HCT116 (cell line): ENCODE results near the gene TYK2. TPM values are rescaled to one million over a fixed set of nuclear protein-coding genes. Genes with fewer than 3 reads are reported as not detected.

ENCODE experiments used
- ATAC-seq: fragments of 200-7000 bp; cut with Tn5 transposase; 2 replicates; pipeline ENCODE4 v1.9.1; 2020; ENCODE audit warnings: mild to moderate bottlenecking, moderate library complexity
- BruUV-seq: library from RNA; stranded (reverse); fragments of 400-500 nt; replicated peaks from 2 replicates; lab custom pipeline; 2021; lab: Mats Ljungman, UMichigan
- CTCF ChIA-PET: fragments of 300-600 bp; sonication (Branson Sonifier 250); formaldehyde crosslinking; loops from one replicate; lab custom pipeline; 2021; ENCODE audit warnings: antibody characterized with exemption; lab: Charles Lee
- POLR2A ChIA-PET: fragments of 300-600, 350-600 bp; sonication (Branson Sonifier 250); formaldehyde crosslinking; loops from one replicate; lab custom pipeline; 2021; ENCODE audit warnings: antibody characterized with exemption; lab: Charles Lee
- RAD21 ChIA-PET, 2 experiments: fragments of 300-600 bp; sonication (Branson Sonifier 250); formaldehyde crosslinking; loops; one replicate each; lab custom pipeline; 2023; ENCODE audit warnings: low total read pairs in 2 of 2; ENCODE audit not compliant: uncharacterized antibody in 2 of 2, unreplicated experiment in 2 of 2, low non-redundant PET in 1 of 2; lab: Charles Lee
- DNase-seq: peaks from one replicate; pipeline ENCODE4 v3.0.0-alpha.2; 2010; ENCODE audit warnings: low read depth, low spot score
- H2AFZ ChIP-seq: fragments of 200-600 bp; shearing (Covaris generic), sonication (generic); 2 replicates; pipeline ENCODE4 v1.6.1; 2017; ENCODE audit warnings: low read depth, mixed run types, mixed read lengths, antibody characterized with exemption, low read length; ENCODE audit not compliant: poor library complexity, severe bottlenecking
- H3K27ac ChIP-seq: 2 replicates; pipeline ENCODE4 v1.5.1; 2012; ENCODE audit warnings: low read depth, low read length
- H3K27me3 ChIP-seq: fragments of 200-600 bp; sonication (generic); 2 replicates; pipeline ENCODE4 v1.6.1; 2016; ENCODE audit warnings: mixed run types, low read length, mixed read lengths; ENCODE audit not compliant: insufficient read depth
- H3K36me3 ChIP-seq, 2 experiments: fragments of 200-500 bp in 1 of 2; fragments of 200-600 bp in 1 of 2; sonication (Bioruptor generic) in 1 of 2; sonication (generic) in 1 of 2; 2 replicates each; pipeline versions ENCODE4 v1.5.1 to v1.6.1; 2014 to 2016; ENCODE audit warnings: low read length in 2 of 2, inconsistent platforms in 1 of 2, mixed read lengths in 1 of 2, mixed run types in 1 of 2; ENCODE audit not compliant: insufficient read depth in 2 of 2, control insufficient read depth in 1 of 2
- H3K4me1 ChIP-seq, 2 experiments: fragments of 200-600 bp in 1 of 2; sonication (generic) in 1 of 2; 2 replicates each; pipeline versions ENCODE4 v1.5.1 to v1.6.1; 2012 to 2017; ENCODE audit warnings: low read length in 2 of 2, inconsistent platforms in 1 of 2, mild to moderate bottlenecking in 1 of 2, mixed read lengths in 1 of 2, mixed run types in 1 of 2, moderate library complexity in 1 of 2; ENCODE audit not compliant: insufficient read depth in 2 of 2, control insufficient read depth in 1 of 2
- H3K4me2 ChIP-seq: fragments of 200-600 bp; sonication (generic); 2 replicates; pipeline ENCODE4 v1.6.1; 2017; ENCODE audit warnings: mixed run types, low read length, mixed read lengths
- H3K4me3 ChIP-seq, 2 experiments: fragments of 200-600 bp in 1 of 2; sonication (generic) in 1 of 2; replicated peaks in 1 of 2; 2 replicates each; pipeline ENCODE4 v1.5.1; 2011 to 2016; ENCODE audit warnings: low read length in 2 of 2, control low read depth in 1 of 2, low read depth in 1 of 2, mild to moderate bottlenecking in 1 of 2, mixed read lengths in 1 of 2, mixed run types in 1 of 2
- H3K79me2 ChIP-seq: fragments of 200-600 bp; sonication (generic); 2 replicates; pipeline ENCODE4 v1.6.1; 2017; ENCODE audit warnings: mild to moderate bottlenecking, mixed run types, low read length, moderate library complexity, mixed read lengths; ENCODE audit not compliant: insufficient read depth
- H3K9ac ChIP-seq: fragments of 200-600 bp; sonication (generic); 2 replicates; pipeline ENCODE4 v1.6.1; 2016; ENCODE audit warnings: low read length, mixed read lengths
- H3K9me2 ChIP-seq: fragments of 200-600 bp; sonication (generic), shearing (Covaris generic); 2 replicates; pipeline ENCODE4 v1.6.1; 2017; ENCODE audit warnings: mixed run types, mild to moderate bottlenecking, moderate library complexity; ENCODE audit not compliant: insufficient read depth
- H3K9me3 ChIP-seq, 2 experiments: fragments of 200-500 bp in 1 of 2; fragments of 200-600 bp in 1 of 2; sonication (Bioruptor generic) in 1 of 2; sonication (generic) in 1 of 2; 2 replicates each; pipeline ENCODE4 v1.6.1; 2014 to 2017; ENCODE audit warnings: low read length in 2 of 2, mixed read lengths in 2 of 2, inconsistent platforms in 1 of 2, low read depth in 1 of 2, mild to moderate bottlenecking in 1 of 2, mixed run types in 1 of 2, moderate library complexity in 1 of 2; ENCODE audit not compliant: control insufficient read depth in 1 of 2, insufficient read depth in 1 of 2
- H4K20me1 ChIP-seq: fragments of 200-600 bp; sonication (generic), shearing (Covaris generic); 2 replicates; pipeline ENCODE4 v1.6.1; 2017; ENCODE audit warnings: mixed run types, mild to moderate bottlenecking, moderate library complexity; ENCODE audit not compliant: insufficient read depth
- CBX3 ChIP-seq: IDR thresholded peaks from 2 replicates; pipeline ENCODE4 v1.6.1; 2012; ENCODE audit warnings: low read depth
- EGR1 ChIP-seq: IDR thresholded peaks from 2 replicates; pipeline ENCODE4 v1.6.1; 2012; ENCODE audit warnings: low read depth
- ELF1 ChIP-seq: IDR thresholded peaks from 2 replicates; pipeline ENCODE4 v1.6.1; 2012; ENCODE audit warnings: low read depth, borderline replicate concordance
- EZH2phosphoT487 ChIP-seq: fragments of 200-600 bp; IDR thresholded peaks from 2 replicates; pipeline ENCODE4 v1.6.1; 2018; ENCODE audit warnings: antibody characterized with exemption, borderline replicate concordance
- JUND ChIP-seq: IDR thresholded peaks from 2 replicates; pipeline ENCODE4 v1.6.1; 2012
- MAX ChIP-seq: IDR thresholded peaks from 2 replicates; pipeline ENCODE4 v1.6.1; 2012
- POLR2A ChIP-seq: IDR thresholded peaks from 2 replicates; pipeline ENCODE4 v1.7.0; 2011; ENCODE audit warnings: borderline replicate concordance; ENCODE audit not compliant: insufficient read depth, insufficient read length; ENCODE audit errors: extremely low read depth
- REST ChIP-seq: IDR thresholded peaks from 2 replicates; pipeline ENCODE4 v1.6.1; 2012; ENCODE audit warnings: low read depth
- SRF ChIP-seq: IDR thresholded peaks from 2 replicates; pipeline ENCODE4 v1.6.1; 2012; ENCODE audit warnings: low read depth
- TCF7L2 ChIP-seq: IDR thresholded peaks from 2 replicates; pipeline ENCODE4 v1.7.0; 2011; ENCODE audit warnings: borderline replicate concordance, inconsistent platforms; ENCODE audit not compliant: insufficient read depth, insufficient read length; ENCODE audit errors: extremely low read depth
- ZFX ChIP-seq: fragments of 450-650 bp; IDR thresholded peaks from 2 replicates; pipeline ENCODE4 v1.6.1; 2017
- ZNF274 ChIP-seq: fragments of 200-500 bp; sonication (Bioruptor generic); IDR thresholded peaks from 2 replicates; pipeline ENCODE4 v1.6.1; 2014; ENCODE audit warnings: mild to moderate bottlenecking, low read depth, low read length, inconsistent platforms
- intact Hi-C: fragments of 100-400 bp; cut with micrococcal nuclease; formaldehyde crosslinking; loops from 2 replicates; pipeline ENCODE4 v1.10.0; 2022
- total RNA-seq: library from RNA; stranded (reverse); gene quantifications from one replicate; pipeline ENCODE4 v1.2.1, GENCODE V29; 2021; ENCODE audit not compliant: unreplicated experiment
- TF ChIP-seq, protein P1 (sequence below), 3 experiments: fragments of 200-600 bp in 1 of 3; sonication (generic) in 1 of 3; IDR thresholded peaks in 2 of 3; conservative IDR thresholded peaks in 1 of 3; 2 replicates each; pipeline ENCODE4 v1.5.1; 2012 to 2017; ENCODE audit warnings: low read depth in 2 of 3, low read length in 2 of 3, antibody characterized with exemption in 1 of 3, borderline replicate concordance in 1 of 3, control low read depth in 1 of 3, mild to moderate bottlenecking in 1 of 3, mixed read lengths in 1 of 3, mixed run types in 1 of 3, moderate library complexity in 1 of 3; ENCODE audit not compliant: insufficient read depth in 1 of 3

The TYK2 gene
- total RNA-seq, 1 experiment from 2014 or later = 110 TPM

GRCh38 chr19:10422846-10423245 lies 42.5 kb upstream of the TYK2 start:
- CTCF ChIA-PET = no interaction called here
- Histone ChIP-seq H3K79me2 (peaks cover 30% of the 10 kb centered on the region), H3K4me1 (peaks cover 27 to 63% of the 10 kb centered on the region in 2 experiments), H3K9me2 (no peaks in the 10 kb centered on the region), H3K4me3 (no peak overlapping the region), H3K36me3 (no peaks in the 10 kb centered on the region), H3K27me3 (no peaks in the 10 kb centered on the region), H3K27ac (no peak overlapping the region), H4K20me1 (no peaks in the 10 kb centered on the region), H3K4me2 (no peak overlapping the region), H3K9ac (no peak overlapping the region), H3K9me3 (no peaks in the 10 kb centered on the region), H2AFZ (no peak overlapping the region)
- POLR2A ChIA-PET = no interaction called here
- TF ChIP-seq ZNF274 = no peak
- TF ChIP-seq POLR2A = no peak
- TF ChIP-seq REST = no peak
- BruUV-seq = no TSS peak
- DNase-seq = no peak
- no peak for ATAC-seq
- RAD21 ChIA-PET = no interaction called here
- intact Hi-C loops = no loop called here

DNA sequence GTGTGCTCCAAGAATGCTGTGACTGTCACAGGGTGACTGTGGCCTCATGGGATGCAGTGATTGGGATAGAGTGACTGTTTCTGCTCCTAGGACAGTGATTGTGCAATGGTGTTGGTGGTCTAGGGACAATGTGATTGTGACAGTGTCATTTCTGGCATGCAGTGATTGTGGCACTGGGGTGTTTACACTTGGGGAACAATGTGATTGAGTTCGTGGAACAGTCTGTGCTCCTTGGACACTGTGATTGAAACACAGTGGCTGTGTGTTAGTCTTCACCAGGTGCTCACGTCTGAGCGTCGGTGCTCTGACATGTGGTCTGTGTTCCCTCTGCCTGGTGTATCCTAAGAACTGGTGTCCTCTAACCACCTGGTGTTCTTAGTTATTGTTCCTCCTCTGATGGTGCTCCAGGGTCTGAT lies 41.7 kb upstream of the TYK2 start:
- H4K20me1 ChIP-seq = no peaks in the 10 kb centered on the region
- ATAC-seq (no peak), DNase-seq (no peak)
- H3K79me2 ChIP-seq = peaks cover 30% of the 10 kb centered on the region
- no peaks in the 10 kb centered on the region for H3K36me3 ChIP-seq
- BruUV-seq = no TSS peak
- CTCF ChIA-PET = interaction anchor here (1.1 kb wide), 1 partner anchor 19 kb away, joined by 4 read pairs; the partner anchor contains the start of gene CDC37
- intact Hi-C loops = no loop called here
- H3K4me3 ChIP-seq = no peak overlapping the region; a peak in 1 of 4 replicates
- H3K9ac ChIP-seq = no peak overlapping the region
- peak overlapping the region; percentile 74 for H3K4me2 ChIP-seq
- RAD21 ChIA-PET = no interaction called here
- no peaks in the 10 kb centered on the region for H3K9me2 ChIP-seq
- no peak overlapping the region for H3K27ac ChIP-seq
- POLR2A ChIA-PET = interaction anchor here (0.8 to 1.8 kb wide), 2 partner anchors 44 to 133 kb away, joined by 3 to 4 read pairs; partner anchors contain the start of gene ICAM5
- no peak overlapping the region for H2AFZ ChIP-seq
- H3K4me1 ChIP-seq = peaks cover 35 to 71% of the 10 kb centered on the region in 2 experiments
- no peaks in the 10 kb centered on the region for H3K27me3 ChIP-seq
- H3K9me3 ChIP-seq = no peaks in the 10 kb centered on the region
- TF ChIP-seq ZNF274 (no peak), POLR2A (no peak), CBX3 (no peak), ELF1 (no peak), EGR1 (no peak), TCF7L2 (no peak), MAX (no peak), EZH2phosphoT487 (no peak), ZFX (no peak), SRF (no peak), JUND (no peak)
- TF ChIP-seq, protein P1, sequence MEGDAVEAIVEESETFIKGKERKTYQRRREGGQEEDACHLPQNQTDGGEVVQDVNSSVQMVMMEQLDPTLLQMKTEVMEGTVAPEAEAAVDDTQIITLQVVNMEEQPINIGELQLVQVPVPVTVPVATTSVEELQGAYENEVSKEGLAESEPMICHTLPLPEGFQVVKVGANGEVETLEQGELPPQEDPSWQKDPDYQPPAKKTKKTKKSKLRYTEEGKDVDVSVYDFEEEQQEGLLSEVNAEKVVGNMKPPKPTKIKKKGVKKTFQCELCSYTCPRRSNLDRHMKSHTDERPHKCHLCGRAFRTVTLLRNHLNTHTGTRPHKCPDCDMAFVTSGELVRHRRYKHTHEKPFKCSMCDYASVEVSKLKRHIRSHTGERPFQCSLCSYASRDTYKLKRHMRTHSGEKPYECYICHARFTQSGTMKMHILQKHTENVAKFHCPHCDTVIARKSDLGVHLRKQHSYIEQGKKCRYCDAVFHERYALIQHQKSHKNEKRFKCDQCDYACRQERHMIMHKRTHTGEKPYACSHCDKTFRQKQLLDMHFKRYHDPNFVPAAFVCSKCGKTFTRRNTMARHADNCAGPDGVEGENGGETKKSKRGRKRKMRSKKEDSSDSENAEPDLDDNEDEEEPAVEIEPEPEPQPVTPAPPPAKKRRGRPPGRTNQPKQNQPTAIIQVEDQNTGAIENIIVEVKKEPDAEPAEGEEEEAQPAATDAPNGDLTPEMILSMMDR (IDR thresholded peaks at IDR 0.05 in 2 of 3, conservative IDR thresholded peaks at IDR 0.05 in 1 of 3; ENCODE audit: borderline replicate concordance in 1 of 3, insufficient read depth in 1 of 3, low read depth in 2 of 3, low read length in 2 of 3) = no peak
